ENCODE data around the gene RBM15. TPM values are rescaled to one million over a fixed set of nuclear protein-coding genes. Genes with fewer than 3 reads are reported as not detected.
A peak's percentile ranks its signal among the peaks of the same experiment; 100 is the strongest.

RBM15 gene
- total and polyA plus RNA-seq, 2 donors (not counting 3 experiments of a cell fraction or from before 2014, with no cell fraction given): 8.5 to 29.5 TPM

DNA sequence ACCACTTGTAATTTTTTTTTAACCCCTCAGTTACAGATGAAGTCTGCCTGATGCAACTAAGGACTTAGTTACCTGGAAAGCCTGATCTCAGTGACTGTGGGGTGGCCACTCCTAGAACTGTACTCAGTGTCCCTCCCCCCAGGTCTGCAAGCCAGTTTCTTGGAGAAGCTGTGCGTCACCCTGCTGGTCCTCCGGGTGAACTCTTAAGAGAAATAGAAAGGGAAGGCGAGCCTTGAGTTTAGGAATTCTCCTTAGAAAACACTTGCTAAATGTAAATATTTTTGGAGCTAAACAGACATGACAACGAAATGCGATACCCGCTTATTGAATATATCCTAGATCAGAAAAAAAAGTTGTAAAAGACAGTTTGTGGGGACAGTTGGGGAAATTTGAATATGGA, 50.9 kb downstream of the RBM15 start:
- no peaks in the 10 kb centered on the region for H3K36me3 ChIP-seq (ENCODE audit: control insufficient read depth in 2 of 2, extremely low read depth in 1 of 2, insufficient read depth in 2 of 2, low read length in 2 of 2)
- H4K20me1 ChIP-seq (replicated peaks; ENCODE audit: control insufficient read depth, extremely low read depth, insufficient read depth, low read length): no peaks in the 10 kb centered on the region
- TF ChIP-seq EZH2 (IDR thresholded peaks at IDR 0.05; ENCODE audit: borderline replicate concordance, low read depth, low read length, severe bottlenecking) (no peak), FOS (IDR thresholded peaks at IDR 0.05; ENCODE audit: borderline replicate concordance, insufficient read depth, low read length) (no peak)
- POLR2A ChIA-PET: no interaction called here
- H3K79me2 ChIP-seq (ENCODE audit: control insufficient read depth, insufficient read depth, low read length): no peaks in the 10 kb centered on the region
- H3K27ac ChIP-seq (ENCODE audit: insufficient read depth, low read depth, low read length): no peak overlapping the region
- H3K4me2 ChIP-seq (ENCODE audit: insufficient read depth, low read length): peak overlapping the region; percentile 17
- H3K9me1 ChIP-seq (replicated peaks; ENCODE audit: control insufficient read depth, extremely low read depth, insufficient read depth, low read length): no peaks in the 10 kb centered on the region
- intact Hi-C loops (cut with micrococcal nuclease): no loop called here
- peak; percentile 26 for FAIRE-seq
- H3K27me3 ChIP-seq (ENCODE audit: control insufficient read depth in 2 of 2, insufficient read depth in 2 of 2, low read length in 2 of 2): no peaks in the 10 kb centered on the region
- CTCF ChIA-PET: interaction anchor here (1.5 to 1.6 kb wide), 3 partner anchors 70 to 106 kb away, joined by 3 to 5 read pairs (median 3); no protein-coding TSS in a partner anchor
- peak; percentile 37 for DNase-seq (ENCODE audit: low read depth, low spot score)
- peak overlapping the region in 1 of 3 experiments; percentile 11 for H3K4me3 ChIP-seq (replicated peaks in 1 of 3; ENCODE audit: insufficient read depth in 1 of 3, low read depth in 1 of 3, low read length in 3 of 3)
- H3K9ac ChIP-seq (replicated peaks; ENCODE audit: extremely low read depth, insufficient read depth, low read length): no peak overlapping the region
- no peak overlapping the region for H2AFZ ChIP-seq (ENCODE audit: low read depth, low read length)
- H3K9me3 ChIP-seq (replicated peaks; ENCODE audit: control insufficient read depth, insufficient read depth, low read length): no peaks in the 10 kb centered on the region
- dilution Hi-C loops (cut with MboI; ENCODE audit: extremely low pct_ligation_motif_present, low sequenced_read_pairs): no loop called here
- H3K4me1 ChIP-seq (ENCODE audit: control insufficient read depth, extremely low read depth, insufficient read depth, low read length): peaks cover 2% of the 10 kb centered on the region
- BruUV-seq (replicated peaks): no TSS peak

DNA sequence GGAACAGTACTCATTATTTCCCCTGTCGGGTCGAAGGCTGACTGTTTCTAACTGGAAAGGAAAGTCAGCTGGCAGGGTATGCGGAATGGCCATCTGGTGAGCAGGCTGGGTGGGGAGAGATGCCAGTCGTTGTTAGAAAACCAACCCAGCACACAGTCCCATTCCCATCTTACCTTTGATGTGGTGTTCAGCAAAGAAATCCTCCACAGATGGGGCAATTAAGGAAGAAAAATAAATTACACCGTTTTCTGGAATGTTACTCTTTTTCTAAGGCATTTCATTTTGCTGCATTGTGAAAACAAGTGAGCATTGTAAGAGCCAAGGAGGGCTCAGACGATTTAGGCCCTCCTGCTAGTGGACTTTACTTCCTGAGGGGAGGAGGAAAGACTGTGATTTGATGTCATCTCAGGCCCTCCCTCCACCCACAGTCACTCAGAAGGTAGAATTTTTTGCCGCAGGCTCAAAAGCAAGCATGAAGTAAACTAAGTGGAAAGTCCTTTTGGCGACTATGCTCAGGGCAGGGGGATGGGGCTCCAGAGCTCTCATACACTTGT, 51.6 kb downstream of the RBM15 start, which contains the start of gene SLC16A4:
TSS of gene SLC16A4 (minus strand) at position 335 of the 554 bp plus-strand sequence. CDS start 1,703 bp downstream, outside the sequence.
- intact Hi-C loops (cut with micrococcal nuclease) (no loop called here), dilution Hi-C loops (cut with MboI; ENCODE audit: extremely low pct_ligation_motif_present, low sequenced_read_pairs) (no loop called here)
- peaks cover 2% of the 10 kb centered on the region for H3K4me1 ChIP-seq (ENCODE audit: control insufficient read depth, extremely low read depth, insufficient read depth, low read length)
- DNase-seq (ENCODE audit: low read depth, low spot score) (peak; percentile 57), FAIRE-seq (peak; percentile 55)
- no peaks in the 10 kb centered on the region for H3K9me3 ChIP-seq (replicated peaks; ENCODE audit: control insufficient read depth, insufficient read depth, low read length)
- no peak for TF ChIP-seq MYC (IDR thresholded peaks at IDR 0.05; ENCODE audit: low read depth, low read length)
- no peak for TF ChIP-seq EZH2 (IDR thresholded peaks at IDR 0.05; ENCODE audit: borderline replicate concordance, low read depth, low read length, severe bottlenecking)
- TF ChIP-seq, protein P1, sequence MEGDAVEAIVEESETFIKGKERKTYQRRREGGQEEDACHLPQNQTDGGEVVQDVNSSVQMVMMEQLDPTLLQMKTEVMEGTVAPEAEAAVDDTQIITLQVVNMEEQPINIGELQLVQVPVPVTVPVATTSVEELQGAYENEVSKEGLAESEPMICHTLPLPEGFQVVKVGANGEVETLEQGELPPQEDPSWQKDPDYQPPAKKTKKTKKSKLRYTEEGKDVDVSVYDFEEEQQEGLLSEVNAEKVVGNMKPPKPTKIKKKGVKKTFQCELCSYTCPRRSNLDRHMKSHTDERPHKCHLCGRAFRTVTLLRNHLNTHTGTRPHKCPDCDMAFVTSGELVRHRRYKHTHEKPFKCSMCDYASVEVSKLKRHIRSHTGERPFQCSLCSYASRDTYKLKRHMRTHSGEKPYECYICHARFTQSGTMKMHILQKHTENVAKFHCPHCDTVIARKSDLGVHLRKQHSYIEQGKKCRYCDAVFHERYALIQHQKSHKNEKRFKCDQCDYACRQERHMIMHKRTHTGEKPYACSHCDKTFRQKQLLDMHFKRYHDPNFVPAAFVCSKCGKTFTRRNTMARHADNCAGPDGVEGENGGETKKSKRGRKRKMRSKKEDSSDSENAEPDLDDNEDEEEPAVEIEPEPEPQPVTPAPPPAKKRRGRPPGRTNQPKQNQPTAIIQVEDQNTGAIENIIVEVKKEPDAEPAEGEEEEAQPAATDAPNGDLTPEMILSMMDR (IDR thresholded peaks at IDR 0.05; ENCODE audit: extremely low read depth in 1 of 2, insufficient read depth in 1 of 2, low read depth in 1 of 2, low read length in 2 of 2): no peak
- TF ChIP-seq JUN (IDR thresholded peaks at IDR 0.05; ENCODE audit: borderline replicate concordance, insufficient read depth, insufficient read length, low read depth): no peak
- TF ChIP-seq FOS (IDR thresholded peaks at IDR 0.05; ENCODE audit: borderline replicate concordance, insufficient read depth, low read length): no peak
- TF ChIP-seq POLR2AphosphoS5 (IDR thresholded peaks at IDR 0.05; ENCODE audit: insufficient read depth, low read depth, low read length): no peak
- H3K9ac ChIP-seq (replicated peaks; ENCODE audit: extremely low read depth, insufficient read depth, low read length): no peak within 1 kb of the TSS
- POLR2A ChIA-PET: no interaction called here
- no peaks in the 10 kb centered on the region for H3K36me3 ChIP-seq (ENCODE audit: control insufficient read depth in 2 of 2, extremely low read depth in 1 of 2, insufficient read depth in 2 of 2, low read length in 2 of 2)
- H3K4me3 ChIP-seq (replicated peaks in 1 of 3; ENCODE audit: insufficient read depth in 1 of 3, low read depth in 1 of 3, low read length in 3 of 3): peak within 1 kb of the TSS in 2 of 3 experiments; percentile 11 to 42
- H3K9me1 ChIP-seq (replicated peaks; ENCODE audit: control insufficient read depth, extremely low read depth, insufficient read depth, low read length): no peaks in the 10 kb centered on the region
- BruUV-seq (replicated peaks): no TSS peak
- no peaks in the 10 kb centered on the region for H4K20me1 ChIP-seq (replicated peaks; ENCODE audit: control insufficient read depth, extremely low read depth, insufficient read depth, low read length)
- CTCF ChIA-PET: interaction anchor here (0.9 to 1.6 kb wide), 4 partner anchors 70 to 184 kb away, joined by 3 to 5 read pairs (median 3); no protein-coding TSS in a partner anchor
- peak within 1 kb of the TSS; percentile 17 for H3K4me2 ChIP-seq (ENCODE audit: insufficient read depth, low read length)
- H3K27me3 ChIP-seq (ENCODE audit: control insufficient read depth in 2 of 2, insufficient read depth in 2 of 2, low read length in 2 of 2): no peaks in the 10 kb centered on the region
- H3K27ac ChIP-seq (ENCODE audit: insufficient read depth, low read depth, low read length): no peak within 1 kb of the TSS
- no peaks in the 10 kb centered on the region for H3K79me2 ChIP-seq (ENCODE audit: control insufficient read depth, insufficient read depth, low read length)
- peak within 1 kb of the TSS; percentile 55 for H2AFZ ChIP-seq (ENCODE audit: low read depth, low read length)

Data from endothelial cell of umbilical vein (primary cell).